ENCODE data around the gene PTPRN2.
"Not testable (repeated sequence)": the region's sequence is repeated elsewhere in the genome, so short reads cannot be mapped to it uniquely, and the experiment has no call there.

The PTPRN2 gene

GRCh38 chr7:157678501-157678900 is 909.1 kb downstream of the PTPRN2 start:
- DNase-seq (ENCODE audit: low spot score) = no peak

- no peak for DNase-seq (ENCODE audit: low spot score)
Measured at GRCh38 chr7:157676456-157677255, 911.0 kb downstream of the PTPRN2 start.

- no peak for DNase-seq (ENCODE audit: low spot score)
Measured at GRCh38 chr7:157676001-157676400, 911.6 kb downstream of the PTPRN2 start.

- DNase-seq (ENCODE audit: low spot score) = no peak
Measured at GRCh38 chr7:157675427-157675927, 912.1 kb downstream of the PTPRN2 start.

- no peak for DNase-seq (ENCODE audit: low spot score)
Measured at GRCh38 chr7:157674715-157675426, 912.8 kb downstream of the PTPRN2 start.

GRCh38 chr7:157674027-157674714 is 913.5 kb downstream of the PTPRN2 start:
- no peak for DNase-seq (ENCODE audit: low spot score)

GRCh38 chr7:157673573-157673972 is 914.0 kb downstream of the PTPRN2 start:
- DNase-seq (ENCODE audit: low spot score) = no peak

- no peak for DNase-seq (ENCODE audit: low spot score)
Measured at GRCh38 chr7:157671358-157672255, 916.0 kb downstream of the PTPRN2 start.

- no peak for DNase-seq (ENCODE audit: low spot score)
Measured at GRCh38 chr7:157670490-157671357, 916.9 kb downstream of the PTPRN2 start.

- no peak for DNase-seq (ENCODE audit: low spot score)
Measured at GRCh38 chr7:157669768-157670351, 917.8 kb downstream of the PTPRN2 start.

- DNase-seq (ENCODE audit: low spot score) = no peak
Measured at GRCh38 chr7:157668884-157669767, 918.5 kb downstream of the PTPRN2 start.

GRCh38 chr7:157668221-157668883 is 919.3 kb downstream of the PTPRN2 start:
- DNase-seq (ENCODE audit: low spot score) = no peak

- DNase-seq (ENCODE audit: low spot score) = no peak
Measured at GRCh38 chr7:157667731-157668130, 919.9 kb downstream of the PTPRN2 start.

GRCh38 chr7:157667261-157667660 is 920.4 kb downstream of the PTPRN2 start:
- no peak for DNase-seq (ENCODE audit: low spot score)

GRCh38 chr7:157666530-157667040 is 921.0 kb downstream of the PTPRN2 start:
- DNase-seq (ENCODE audit: low spot score) = no peak

GRCh38 chr7:157665634-157665988 is 922.0 kb downstream of the PTPRN2 start:
- not testable (repeated sequence) for DNase-seq (ENCODE audit: low spot score)

- no peak for DNase-seq (ENCODE audit: low spot score)
Measured at GRCh38 chr7:157664871-157665633, 922.6 kb downstream of the PTPRN2 start.

- no peak for DNase-seq (ENCODE audit: low spot score)
Measured at GRCh38 chr7:157664034-157664433, 923.6 kb downstream of the PTPRN2 start.
